HepG2 (cell line): ENCODE results near the gene L2HGDH. TPM values are rescaled to one million over a fixed set of nuclear protein-coding genes. Genes with fewer than 3 reads are reported as not detected.

Experiments used
- ATAC-seq: fragments of 200-7000 bp; cut with Tn5 transposase; 3 replicates; pipeline ENCODE4 v1.9.1; 2020; ENCODE audit warnings: mild to moderate bottlenecking, moderate library complexity
- BruUV-seq: library from RNA; stranded (reverse); fragments of 400-500 nt; replicated peaks from 2 replicates; lab custom pipeline; 2021; lab: Mats Ljungman, UMichigan
- CTCF ChIA-PET: fragments of 300-600 bp; formaldehyde crosslinking; extraction: SDS; loops from one replicate; lab custom pipeline; 2021; ENCODE audit warnings: low total read pairs, inconsistent platforms, low intra/inter-chr PET ratio; lab: Yijun Ruan, JAX
- POLR2A ChIA-PET: fragments of 350-600 bp; sonication (Branson Sonifier 250); formaldehyde crosslinking; loops from one replicate; lab custom pipeline; 2020; ENCODE audit warnings: antibody characterized with exemption, inconsistent platforms; lab: Yijun Ruan, JAX
- DNase-seq: peaks from one replicate; pipeline ENCODE4 v3.0.0-alpha.2; 2015; ENCODE audit warnings: low spot score
- FAIRE-seq: peaks from 3 replicates; lab custom pipeline; 2011; peaks lifted over from hg19 to GRCh38; lab: Jason Lieb, UNC
- H2AFZ ChIP-seq: one replicate; pipeline ENCODE4 v1.6.1; 2011; ENCODE audit warnings: low read length, inconsistent platforms
- H3K27ac ChIP-seq: fragments of 300-600 bp; 3 replicates; pipeline ENCODE4 v1.8.0; 2011; ENCODE audit warnings: mixed run types, mild to moderate bottlenecking, mixed read lengths, low read length, inconsistent platforms; ENCODE audit not compliant: insufficient read depth; ENCODE audit errors: extremely low read length
- H3K27me3 ChIP-seq, 2 experiments: fragments of 200-600 bp in 1 of 2; 2 replicates in 1 of 2; 3 replicates in 1 of 2; pipeline versions ENCODE4 v1.6.0 to v1.8.0; 2011; ENCODE audit warnings: low read length in 2 of 2, mild to moderate bottlenecking in 2 of 2, moderate library complexity in 2 of 2, inconsistent platforms in 1 of 2; ENCODE audit not compliant: insufficient read depth in 2 of 2, control insufficient read depth in 1 of 2
- H3K36me3 ChIP-seq, 2 experiments: fragments of 200-600 bp in 1 of 2; replicated peaks in 1 of 2; 2 replicates in 1 of 2; 3 replicates in 1 of 2; pipeline versions ENCODE4 v1.5.1 to v1.8.0; 2011; ENCODE audit warnings: low read length in 2 of 2, inconsistent platforms in 1 of 2; ENCODE audit not compliant: insufficient read depth in 2 of 2, control insufficient read depth in 1 of 2
- H3K4me1 ChIP-seq: 2 replicates; pipeline ENCODE4 v1.5.1; 2012; ENCODE audit warnings: low read length, inconsistent platforms; ENCODE audit not compliant: insufficient read depth
- H3K4me2 ChIP-seq: 2 replicates; pipeline ENCODE4 v1.6.0; 2011; ENCODE audit warnings: low read depth, low read length, inconsistent platforms
- H3K4me3 ChIP-seq, 3 experiments: fragments of 200-600 bp in 1 of 3; sonication (generic), shearing (Covaris generic) in 1 of 3; replicated peaks in 1 of 3; 2 replicates each; pipeline ENCODE4 v1.5.1; 2011 to 2016; ENCODE audit warnings: low read length in 3 of 3, inconsistent platforms in 2 of 3, low read depth in 2 of 3, mild to moderate bottlenecking in 2 of 3, control low read depth in 1 of 3, mixed read lengths in 1 of 3; ENCODE audit not compliant: insufficient read depth in 1 of 3
- H3K79me2 ChIP-seq: one replicate; pipeline ENCODE4 v1.6.1; 2011; ENCODE audit warnings: low read length, inconsistent platforms; ENCODE audit not compliant: insufficient read depth
- H3K9ac ChIP-seq: 2 replicates; pipeline ENCODE4 v1.6.0; 2011; ENCODE audit warnings: mild to moderate bottlenecking, low read depth, low read length, inconsistent platforms; ENCODE audit not compliant: insufficient read depth
- H3K9me3 ChIP-seq: 2 replicates; pipeline ENCODE4 v1.5.1; 2012; ENCODE audit warnings: mild to moderate bottlenecking, low read length
- H4K20me1 ChIP-seq: 2 replicates; pipeline ENCODE4 v1.6.0; 2011; ENCODE audit warnings: inconsistent platforms, mild to moderate bottlenecking, low read length, moderate library complexity; ENCODE audit not compliant: insufficient read depth
- MBD4 ChIP-seq: IDR thresholded peaks from 2 replicates; pipeline ENCODE4 v1.6.1; 2012; ENCODE audit warnings: low read length, inconsistent platforms, borderline replicate concordance
- NCOA1 ChIP-seq: sonication (generic); formaldehyde crosslinking; IDR thresholded peaks from 2 replicates; pipeline ENCODE4 v1.9.0; 2021; ENCODE audit warnings: missing genetic modification reagents
- PCBP2 ChIP-seq: fragments of 200-400 bp; formaldehyde crosslinking; optimal IDR thresholded peaks from 2 replicates; pipeline ENCODE3; 2018; ENCODE audit warnings: low read length, low read depth; ENCODE audit not compliant: poor library complexity, severe bottlenecking
- PHF5A ChIP-seq: IDR thresholded peaks from one replicate; pipeline ENCODE4 v1.6.1; 2018; ENCODE audit warnings: low read depth, missing genetic modification reagents; ENCODE audit not compliant: unreplicated experiment
- SIN3A ChIP-seq: IDR thresholded peaks from 2 replicates; pipeline ENCODE4 v1.6.1; 2011; ENCODE audit warnings: low read depth, mild to moderate bottlenecking, control low read depth, low read length, borderline replicate concordance
- XRCC5 ChIP-seq: fragments of 200-400 bp; formaldehyde crosslinking; optimal IDR thresholded peaks from 2 replicates; pipeline ENCODE3; 2017; ENCODE audit warnings: mild to moderate bottlenecking, low read length
- ZBTB7B ChIP-seq: sonication (generic); formaldehyde crosslinking; IDR thresholded peaks from 2 replicates; pipeline ENCODE4 v1.4.0; 2020; ENCODE audit warnings: missing genetic modification reagents
- ZNF234 ChIP-seq: sonication (generic); formaldehyde crosslinking; conservative IDR thresholded peaks from 2 replicates; pipeline ENCODE4 v1.5.1; 2020; ENCODE audit warnings: mild to moderate bottlenecking, missing genetic modification reagents
- ZNF879 ChIP-seq: sonication (generic); formaldehyde crosslinking; IDR thresholded peaks from 2 replicates; pipeline ENCODE4 v1.8.1; 2023; ENCODE audit warnings: missing genetic modification reagents
- WGBS: methylation state at CpG from one replicate; pipeline ENCODE4 v1.1.6; 2017; ENCODE audit warnings: low lambda C conversion rate; 5-methylcytosine and 5-hydroxymethylcytosine counted together
- in situ Hi-C: cut with HindIII; loops from 2 replicates; pipeline ENCODE4 v1.10.0; 2017; ENCODE audit warnings: low pct_unique_long_range_greater_than_20kb; ENCODE audit not compliant: extremely low pct_ligation_motif_present
- intact Hi-C: fragments of 100-400 bp; cut with micrococcal nuclease; formaldehyde crosslinking; loops from one replicate; pipeline ENCODE4 v1.10.0; 2022; ENCODE audit not compliant: unreplicated experiment
- polyA plus RNA-seq, 8 experiments: library from polyadenylated mRNA; depleted of rRNA in 3 of 8; stranded (reverse) in 7 of 8; unstranded in 1 of 8; fragments of >200 nt; fragmentation: Illumina TruSeq in 4 of 8; extraction: Trizol in 4 of 8; gene quantifications; 2 replicates each; pipeline versions ENCODE4 v1.2.1 to v1.2.3, GENCODE V29; 2011 to 2016; ENCODE audit warnings: low read depth in 4 of 8, missing spikeins in 1 of 8, mixed read lengths in 1 of 8; ENCODE audit not compliant: insufficient read depth in 1 of 8
- total RNA-seq, 5 experiments: library from RNA; depleted of rRNA; stranded (reverse); fragments of >200 nt; fragmentation: Illumina TruSeq; extraction: Trizol; gene quantifications; 2 replicates each; pipeline ENCODE4 v1.2.3, GENCODE V29; 2016; ENCODE audit warnings: low read depth in 1 of 5
- TF ChIP-seq, protein P1 (sequence below): sonication (generic); formaldehyde crosslinking; IDR thresholded peaks from 2 replicates; pipeline ENCODE4 v1.5.0; 2020; ENCODE audit warnings: mild to moderate bottlenecking, missing genetic modification reagents, borderline replicate concordance

The L2HGDH gene
- total and polyA plus RNA-seq, 2 of the 13 experiments (the other 11 are each of a cell fraction or from before 2014, with no cell fraction given) = 3.3 to 5.0 TPM

DNA sequence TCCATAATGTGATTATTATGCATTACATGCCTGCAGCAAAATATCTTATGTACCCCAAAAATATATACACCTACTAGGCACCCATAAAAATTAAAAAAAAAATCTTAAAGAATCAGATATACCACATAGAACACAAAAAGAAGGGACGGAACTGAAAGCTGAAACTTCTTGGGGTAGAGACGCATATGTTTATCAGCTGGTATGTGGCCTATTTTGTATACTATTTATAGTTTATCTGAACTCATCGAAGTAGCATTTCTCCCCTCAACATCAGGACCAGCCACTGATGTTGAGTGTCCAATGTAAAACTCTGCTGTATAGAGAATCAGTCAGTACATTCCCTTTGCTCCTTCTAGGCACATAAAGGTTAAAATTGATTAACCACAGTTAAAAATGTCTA lies 57.8 kb downstream of the L2HGDH start (continued):
- TF ChIP-seq, protein P1, sequence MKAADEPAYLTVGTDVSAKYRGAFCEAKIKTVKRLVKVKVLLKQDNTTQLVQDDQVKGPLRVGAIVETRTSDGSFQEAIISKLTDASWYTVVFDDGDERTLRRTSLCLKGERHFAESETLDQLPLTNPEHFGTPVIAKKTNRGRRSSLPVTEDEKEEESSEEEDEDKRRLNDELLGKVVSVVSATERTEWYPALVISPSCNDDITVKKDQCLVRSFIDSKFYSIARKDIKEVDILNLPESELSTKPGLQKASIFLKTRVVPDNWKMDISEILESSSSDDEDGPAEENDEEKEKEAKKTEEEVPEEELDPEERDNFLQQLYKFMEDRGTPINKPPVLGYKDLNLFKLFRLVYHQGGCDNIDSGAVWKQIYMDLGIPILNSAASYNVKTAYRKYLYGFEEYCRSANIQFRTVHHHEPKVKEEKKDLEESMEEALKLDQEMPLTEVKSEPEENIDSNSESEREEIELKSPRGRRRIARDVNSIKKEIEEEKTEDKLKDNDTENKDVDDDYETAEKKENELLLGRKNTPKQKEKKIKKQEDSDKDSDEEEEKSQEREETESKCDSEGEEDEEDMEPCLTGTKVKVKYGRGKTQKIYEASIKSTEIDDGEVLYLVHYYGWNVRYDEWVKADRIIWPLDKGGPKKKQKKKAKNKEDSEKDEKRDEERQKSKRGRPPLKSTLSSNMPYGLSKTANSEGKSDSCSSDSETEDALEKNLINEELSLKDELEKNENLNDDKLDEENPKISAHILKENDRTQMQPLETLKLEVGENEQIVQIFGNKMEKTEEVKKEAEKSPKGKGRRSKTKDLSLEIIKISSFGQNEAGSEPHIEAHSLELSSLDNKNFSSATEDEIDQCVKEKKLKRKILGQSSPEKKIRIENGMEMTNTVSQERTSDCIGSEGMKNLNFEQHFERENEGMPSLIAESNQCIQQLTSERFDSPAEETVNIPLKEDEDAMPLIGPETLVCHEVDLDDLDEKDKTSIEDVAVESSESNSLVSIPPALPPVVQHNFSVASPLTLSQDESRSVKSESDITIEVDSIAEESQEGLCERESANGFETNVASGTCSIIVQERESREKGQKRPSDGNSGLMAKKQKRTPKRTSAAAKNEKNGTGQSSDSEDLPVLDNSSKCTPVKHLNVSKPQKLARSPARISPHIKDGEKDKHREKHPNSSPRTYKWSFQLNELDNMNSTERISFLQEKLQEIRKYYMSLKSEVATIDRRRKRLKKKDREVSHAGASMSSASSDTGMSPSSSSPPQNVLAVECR (CRISPR knock-in tag) = no peak

DNA sequence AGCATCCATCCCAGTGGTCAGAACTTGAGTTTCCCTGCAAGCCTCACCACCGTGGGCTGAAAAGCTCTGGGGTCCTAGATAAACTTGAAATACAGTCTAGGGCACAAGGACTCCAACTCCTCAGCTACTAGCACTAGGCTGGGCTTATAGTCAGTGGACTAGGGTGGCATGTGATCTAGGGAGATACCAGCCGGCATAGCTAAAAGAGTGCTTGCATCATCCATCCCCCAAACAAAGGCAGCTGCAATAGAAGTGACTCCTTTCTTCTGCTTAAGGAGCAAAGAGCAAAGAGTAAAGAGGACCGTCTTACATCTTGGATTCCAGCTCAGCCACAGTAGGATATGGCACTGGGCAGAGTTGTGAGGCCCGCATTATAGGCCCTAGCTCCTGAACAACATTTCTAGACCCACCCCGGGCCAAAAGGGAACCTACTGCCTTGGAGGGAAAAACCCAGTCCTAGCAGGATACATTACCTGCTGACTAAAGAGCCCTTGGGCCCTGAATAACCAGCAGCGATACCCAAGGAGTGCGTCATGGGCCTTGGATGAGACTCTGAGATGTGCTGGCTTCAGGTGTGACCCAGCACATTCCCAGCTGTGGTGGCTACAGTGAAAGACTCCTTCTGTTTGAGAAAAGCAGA lies 62.8 kb downstream of the L2HGDH start:
- Histone ChIP-seq H3K27ac (no peak overlapping the region), H3K4me1 (peaks cover 9% of the 10 kb centered on the region), H3K9me3 (no peaks in the 10 kb centered on the region), H3K4me2 (no peak overlapping the region), H3K36me3 (no peaks in the 10 kb centered on the region), H4K20me1 (no peaks in the 10 kb centered on the region), H2AFZ (no peak overlapping the region), H3K9ac (no peak overlapping the region), H3K27me3 (no peaks in the 10 kb centered on the region), H3K79me2 (no peaks in the 10 kb centered on the region), H3K4me3 (no peak overlapping the region)
- in situ Hi-C loops (loop anchor here (25.0 kb wide), 1 partner anchor 387 kb away; the partner anchor contains the start of gene NEMF), intact Hi-C loops (no loop called here)
- BruUV-seq = no TSS peak
- POLR2A ChIA-PET = no interaction called here
- ATAC-seq (no peak), DNase-seq (no peak), FAIRE-seq (no peak)
- CTCF ChIA-PET = no interaction called here
- no peak for TF ChIP-seq XRCC5
- no peak for TF ChIP-seq PHF5A (CRISPR knock-in tag)
- TF ChIP-seq SIN3A = no peak
- no peak for TF ChIP-seq NCOA1 (CRISPR knock-in tag)
- no peak for TF ChIP-seq ZBTB7B (CRISPR knock-in tag)
- no peak for TF ChIP-seq ZNF879
- no peak for TF ChIP-seq MBD4
- TF ChIP-seq ZNF234 (CRISPR knock-in tag) = no peak
- TF ChIP-seq PCBP2 = no peak
- 89% methylated on average over 6 of the region's 7 CpGs for WGBS
